Fibroblast of skin of abdomen (primary cell): ENCODE measurements around the gene TEAD4.
"Not testable (repeated sequence)": the region's sequence is repeated elsewhere in the genome, so short reads cannot be mapped to it uniquely, and the experiment has no call there.

Experiments used
- DNase-seq: peaks from one replicate; pipeline ENCODE4 v3.0.0-alpha.2; 2013

The TEAD4 gene

DNA sequence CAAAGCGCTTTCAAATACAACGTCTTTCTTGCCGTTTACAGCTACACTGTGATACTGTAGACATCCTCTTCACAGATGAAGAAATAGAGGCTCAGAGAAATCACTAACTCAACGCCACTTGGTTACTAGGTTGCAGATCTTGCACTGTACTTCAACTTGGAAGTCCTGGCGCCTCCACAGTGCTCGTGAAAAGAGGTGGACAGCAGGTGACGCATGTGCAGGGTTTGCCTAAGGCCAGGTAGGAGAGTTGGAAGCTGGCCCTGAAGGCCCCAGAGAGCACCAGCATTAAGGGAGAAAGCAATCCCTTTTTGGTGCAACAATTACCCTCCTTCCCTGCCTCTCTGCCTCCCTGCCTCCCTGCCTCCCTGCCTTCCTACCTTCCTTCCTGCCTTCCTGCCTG, 95.2 kb downstream of the TEAD4 start:
- no peak for DNase-seq

- no peak for DNase-seq
Observed at GRCh38 chr12:3055026-3055703, 96.0 kb downstream of the TEAD4 start.

GRCh38 chr12:3055704-3056467, 96.7 kb downstream of the TEAD4 start:
- DNase-seq, result peak; percentile 69

DNA sequence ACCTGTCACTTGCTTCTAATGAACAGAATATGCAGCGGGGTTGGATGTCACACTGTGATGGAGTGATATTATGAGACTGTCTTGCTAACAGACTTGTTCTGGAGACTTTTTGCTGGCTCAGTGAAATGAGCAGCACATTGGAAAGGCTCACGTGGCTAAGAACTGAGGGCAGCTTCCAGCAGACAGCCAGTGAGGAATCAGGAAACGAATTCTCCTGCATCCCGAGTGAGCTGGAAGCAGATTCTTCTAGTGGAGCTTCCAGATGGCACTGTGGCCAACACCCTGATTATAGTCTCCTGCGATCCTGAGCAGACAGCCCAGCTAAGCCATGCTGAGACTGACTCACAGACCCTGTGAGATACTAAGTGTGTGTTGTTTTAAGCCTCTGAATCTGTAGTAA, 101.9 kb downstream of the TEAD4 start:
- peak; percentile 58 for DNase-seq

DNA sequence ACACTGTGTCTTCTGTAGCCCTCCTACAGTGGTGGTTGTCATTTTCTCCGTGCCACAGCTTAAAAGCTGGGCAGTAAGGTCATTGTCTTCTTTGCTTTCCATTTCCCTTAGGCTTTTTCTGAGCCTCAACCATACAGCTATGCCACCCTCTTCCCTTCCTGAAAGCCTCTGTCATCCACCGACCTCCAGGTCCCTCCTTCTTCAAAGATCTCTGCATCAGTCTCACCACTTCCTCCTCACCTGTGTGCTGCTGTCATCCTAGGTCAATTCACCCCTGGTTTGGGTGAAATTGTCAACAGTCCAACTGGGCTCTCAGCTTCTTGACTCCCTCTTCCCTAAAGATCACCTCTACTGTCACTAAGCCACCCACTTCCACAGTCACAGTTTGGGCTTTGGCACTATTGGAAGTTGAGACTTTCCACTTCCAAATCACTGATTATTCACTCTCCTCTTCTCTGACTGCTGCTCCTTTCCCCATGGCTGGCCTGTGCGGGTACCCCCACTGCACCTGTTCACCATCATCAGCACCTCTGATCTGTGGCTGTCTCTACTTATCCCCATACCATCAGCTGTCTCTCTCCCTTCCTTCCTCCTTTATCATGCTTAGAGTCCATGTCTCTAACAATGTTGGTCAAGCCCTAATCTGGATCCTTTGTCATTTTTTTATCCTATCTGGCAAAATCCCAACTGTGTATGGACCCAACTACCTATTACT, 102.5 kb downstream of the TEAD4 start:
- DNase-seq, result no peak

DNA sequence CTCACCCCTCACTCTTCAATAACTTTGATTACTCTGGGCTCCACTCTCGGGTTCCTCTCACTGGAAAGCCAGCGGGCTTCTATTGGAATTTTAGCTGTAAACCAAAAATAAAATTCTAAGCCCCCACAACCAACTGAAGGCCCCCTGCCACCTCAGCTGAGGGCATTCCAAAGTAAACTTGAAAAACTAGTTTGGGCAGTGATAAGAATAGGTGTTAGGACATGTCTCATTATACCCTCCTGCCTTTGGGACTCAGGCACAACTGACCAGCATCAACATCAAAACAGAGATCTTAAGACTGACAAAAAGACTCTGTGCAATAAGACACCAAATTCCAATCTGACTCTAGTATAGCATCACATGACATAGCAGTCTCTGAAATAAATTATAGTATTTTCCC, 106.1 kb downstream of the TEAD4 start:
- no peak for DNase-seq

DNA sequence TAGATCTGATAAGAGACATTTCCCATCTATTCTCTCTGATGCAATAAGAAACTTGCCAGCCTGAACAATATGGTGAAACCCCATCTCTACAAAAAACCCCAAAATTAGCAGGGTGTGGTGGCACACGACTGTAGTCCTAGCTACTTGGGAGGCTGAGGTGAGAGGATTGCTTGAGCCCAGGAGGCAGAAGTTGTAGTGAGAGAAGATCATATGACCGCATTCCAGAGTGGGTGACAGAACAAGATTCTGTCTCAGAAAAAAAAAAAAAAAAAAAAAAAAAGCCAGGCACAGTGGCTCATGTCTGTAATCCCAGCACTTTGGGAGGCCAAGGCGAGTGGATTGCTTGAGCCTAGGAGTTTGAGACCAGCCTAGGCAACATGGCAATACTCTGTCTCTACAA, 106.6 kb downstream of the TEAD4 start:
- DNase-seq, result not testable (repeated sequence)

DNA sequence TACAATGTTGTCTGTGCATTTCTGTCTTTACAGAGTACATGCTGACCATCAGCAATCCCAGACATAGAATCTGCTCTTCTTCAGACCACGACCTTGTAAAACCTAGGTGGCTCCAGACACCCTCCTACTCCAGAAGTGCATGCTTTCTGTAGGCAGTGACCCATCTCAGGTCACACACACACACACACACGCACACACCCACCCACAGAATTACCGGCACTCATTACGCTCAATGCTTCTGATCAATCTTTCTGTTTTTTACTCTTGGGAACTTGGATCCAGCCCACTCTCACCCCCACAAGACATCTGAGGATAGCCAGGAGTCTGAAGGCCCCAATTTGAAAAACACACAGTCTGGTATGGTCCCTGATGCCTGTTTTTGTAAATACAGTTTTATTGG, 110.5 kb downstream of the TEAD4 start:
- DNase-seq, result no peak

GRCh38 chr12:3071107-3071506, 111.9 kb downstream of the TEAD4 start:
- DNase-seq, result no peak

DNA sequence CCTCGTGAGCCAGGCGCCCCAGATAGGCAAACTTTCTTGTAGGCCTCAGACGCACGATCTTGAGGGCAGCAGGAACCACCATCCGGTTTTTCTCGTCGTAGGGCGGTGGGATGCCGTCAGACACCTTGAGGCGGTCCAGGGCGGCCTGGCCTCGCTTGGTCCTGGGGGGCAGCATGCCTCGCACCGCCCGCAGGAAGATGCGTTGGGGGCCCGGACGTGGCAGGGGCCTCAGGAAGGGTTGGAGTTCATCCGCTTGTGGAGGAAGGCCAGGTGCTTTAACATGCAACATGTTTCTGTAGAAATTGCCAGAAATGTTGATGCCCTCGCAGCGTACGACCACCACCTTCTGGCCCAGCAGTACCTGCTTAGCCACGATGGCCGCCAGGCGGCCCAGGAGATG, 112.5 kb downstream of the TEAD4 start:
- no peak for DNase-seq

DNA sequence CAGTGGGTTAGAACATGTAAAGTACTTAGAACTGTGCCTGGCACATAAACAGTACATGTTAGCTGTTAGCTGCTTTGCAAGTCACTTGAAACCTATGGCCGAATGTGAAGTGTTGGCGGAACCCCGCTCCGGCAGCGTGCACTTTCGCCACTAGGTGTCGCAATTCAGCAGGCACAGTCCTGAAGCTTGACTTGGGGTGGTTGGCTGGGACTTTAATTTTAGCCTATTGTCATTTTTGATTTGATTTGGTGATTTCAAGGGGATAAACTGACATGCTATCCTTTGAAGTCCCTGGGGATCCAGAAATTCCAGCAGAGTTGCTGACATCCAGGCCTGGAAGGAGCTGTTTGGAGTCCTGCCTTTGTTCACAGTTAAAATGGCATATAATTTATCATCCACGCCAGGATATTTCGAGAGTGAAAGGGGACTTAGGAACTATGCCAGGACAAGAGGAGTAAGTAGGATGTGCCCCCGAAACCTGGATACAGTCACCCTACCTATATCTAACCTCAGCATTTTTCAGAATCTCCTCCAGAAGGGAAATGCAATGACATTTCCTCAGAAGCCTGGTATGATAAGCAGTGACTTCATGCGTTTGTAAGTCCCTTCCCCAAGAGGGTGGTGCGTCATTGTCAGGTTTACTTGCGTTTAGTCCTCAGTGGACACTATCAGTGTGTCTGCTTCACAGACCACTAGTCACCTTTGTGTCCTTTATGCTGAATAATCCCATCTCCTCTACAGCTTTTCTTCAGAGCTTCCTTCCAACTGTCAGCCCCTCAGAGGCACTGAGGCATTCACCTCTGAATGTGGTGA, 114.4 kb downstream of the TEAD4 start:
- DNase-seq, result peak; percentile 78

GRCh38 chr12:3075315-3075714, 116.1 kb downstream of the TEAD4 start:
- no peak for DNase-seq

GRCh38 chr12:3076730-3077571, 117.8 kb downstream of the TEAD4 start, which contains the start of gene TSPAN9:
TSPAN9 (plus strand) TSS chr12:3077379; CDS start chr12:3201194, 123,815 bp downstream.
- peak; percentile 57 for DNase-seq

- DNase-seq, result no peak
Observed at GRCh38 chr12:3077572-3078081, 118.4 kb downstream of the TEAD4 start.

GRCh38 chr12:3078086-3078820, 119.1 kb downstream of the TEAD4 start:
- no peak for DNase-seq

GRCh38 chr12:3081091-3081490, 121.9 kb downstream of the TEAD4 start:
- DNase-seq, result no peak

DNA sequence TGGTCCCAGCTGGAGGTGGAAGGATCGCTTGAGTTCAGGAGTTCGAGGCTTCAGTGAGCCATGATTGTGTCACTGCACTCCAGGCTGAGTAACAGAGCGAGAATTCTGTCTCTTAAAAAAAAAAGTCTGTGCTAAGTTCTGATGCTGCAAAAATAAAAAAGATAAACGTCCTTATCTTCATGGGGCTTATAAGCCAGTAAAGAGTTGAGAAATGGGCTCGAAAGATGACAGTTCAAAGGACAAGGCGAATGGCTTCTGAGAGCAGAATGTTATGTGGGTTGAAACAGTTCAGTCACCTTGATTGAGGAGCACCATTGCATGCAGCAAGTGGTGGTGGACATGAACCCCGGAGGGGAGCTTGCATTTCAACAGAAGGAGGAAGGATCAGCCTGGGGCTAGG, 122.7 kb downstream of the TEAD4 start:
- no peak for DNase-seq

GRCh38 chr12:3083241-3083920, 124.2 kb downstream of the TEAD4 start:
- DNase-seq, result no peak

DNA sequence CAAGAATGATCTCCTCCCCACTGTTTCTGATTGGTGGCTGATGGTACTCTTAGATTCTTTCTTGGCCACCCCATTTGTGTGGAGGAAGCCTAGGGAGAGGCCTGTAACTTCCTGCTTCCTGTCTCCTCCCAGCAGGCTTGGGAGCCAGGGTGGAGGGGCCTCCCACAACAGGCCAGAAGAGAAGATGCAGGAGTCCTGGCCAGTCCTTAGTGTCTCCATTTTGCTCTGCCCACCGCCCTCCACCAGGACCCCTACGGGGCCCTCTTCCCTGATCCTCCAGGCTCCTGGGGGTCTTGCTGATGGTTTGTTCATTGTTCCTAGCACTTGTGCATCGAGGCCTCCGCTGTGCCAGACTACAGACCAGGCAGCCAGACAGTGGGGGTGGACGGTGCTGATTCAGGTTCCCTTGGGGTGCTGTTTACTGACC, 124.7 kb downstream of the TEAD4 start:
- DNase-seq, result no peak

GRCh38 chr12:3084742-3085141, 125.5 kb downstream of the TEAD4 start:
- no peak for DNase-seq
